Suprapubic skin (tissue), 3 donors: ENCODE results near the gene BNC2.

Experiments
- POLR2AphosphoS5 ChIP-seq, 3 donors: sonication (generic); formaldehyde crosslinking; IDR thresholded peaks; one replicate each; pipeline ENCODE4 v1.6.1; 2017; ENCODE audit warnings: antibody characterized with exemption in 3 of 3
- TF ChIP-seq, protein P1 (sequence below), 2 donors: fragments of 200-600 bp in 1 of 2; fragments of 450-650 bp in 1 of 2; sonication (generic) in 1 of 2; IDR thresholded peaks; one replicate each; pipeline ENCODE4 v1.5.1; 2016 to 2019; ENCODE audit warnings: antibody characterized with exemption in 2 of 2, mild to moderate bottlenecking in 1 of 2, moderate library complexity in 1 of 2

DNA sequence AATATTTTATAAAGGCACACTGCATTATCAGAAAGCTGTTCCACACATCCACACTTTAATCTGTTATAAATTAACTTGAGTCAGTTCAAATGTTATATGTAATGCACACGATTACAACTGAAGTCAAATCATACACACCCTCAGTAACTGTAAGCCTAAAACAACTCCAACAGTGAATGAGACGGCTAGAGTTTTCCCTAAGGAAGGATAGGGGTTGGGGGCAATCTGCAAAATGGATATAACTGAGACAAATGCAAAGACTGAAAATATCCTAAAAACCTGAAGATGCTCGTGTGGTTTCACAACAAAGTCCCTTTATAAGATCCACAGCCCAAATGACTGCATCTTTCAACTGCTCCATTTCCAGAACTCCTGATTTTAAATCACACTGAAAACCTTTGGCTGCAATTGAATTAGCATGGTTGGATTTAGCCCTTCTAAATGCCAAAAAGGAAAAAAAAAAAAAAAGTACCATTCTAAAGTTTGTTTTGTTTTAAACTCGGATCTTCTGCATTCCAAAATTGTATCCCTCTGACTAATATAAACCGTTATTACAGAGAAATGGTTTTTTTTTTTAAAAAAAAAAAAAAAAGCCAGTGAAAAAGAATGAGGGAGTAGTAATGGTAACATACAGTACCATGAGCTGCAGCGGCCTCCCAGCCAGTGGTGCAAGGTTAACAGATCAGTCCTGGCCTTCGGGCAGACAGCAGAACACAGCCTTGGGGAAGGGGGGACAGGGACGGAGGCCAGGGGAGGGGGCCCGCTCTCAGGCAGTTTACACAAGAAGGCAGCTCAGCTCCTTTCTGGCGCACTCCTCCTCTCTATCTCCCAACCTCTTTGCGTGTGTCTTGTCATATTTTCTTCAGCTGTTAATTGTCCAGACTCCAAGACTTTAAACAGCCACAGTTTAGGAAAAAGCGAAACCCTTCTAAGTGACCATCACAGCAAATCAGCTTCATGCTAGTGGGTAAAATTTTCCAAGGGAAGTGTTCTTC, 166.1 kb downstream of the BNC2 start:
- TF ChIP-seq, protein P1, sequence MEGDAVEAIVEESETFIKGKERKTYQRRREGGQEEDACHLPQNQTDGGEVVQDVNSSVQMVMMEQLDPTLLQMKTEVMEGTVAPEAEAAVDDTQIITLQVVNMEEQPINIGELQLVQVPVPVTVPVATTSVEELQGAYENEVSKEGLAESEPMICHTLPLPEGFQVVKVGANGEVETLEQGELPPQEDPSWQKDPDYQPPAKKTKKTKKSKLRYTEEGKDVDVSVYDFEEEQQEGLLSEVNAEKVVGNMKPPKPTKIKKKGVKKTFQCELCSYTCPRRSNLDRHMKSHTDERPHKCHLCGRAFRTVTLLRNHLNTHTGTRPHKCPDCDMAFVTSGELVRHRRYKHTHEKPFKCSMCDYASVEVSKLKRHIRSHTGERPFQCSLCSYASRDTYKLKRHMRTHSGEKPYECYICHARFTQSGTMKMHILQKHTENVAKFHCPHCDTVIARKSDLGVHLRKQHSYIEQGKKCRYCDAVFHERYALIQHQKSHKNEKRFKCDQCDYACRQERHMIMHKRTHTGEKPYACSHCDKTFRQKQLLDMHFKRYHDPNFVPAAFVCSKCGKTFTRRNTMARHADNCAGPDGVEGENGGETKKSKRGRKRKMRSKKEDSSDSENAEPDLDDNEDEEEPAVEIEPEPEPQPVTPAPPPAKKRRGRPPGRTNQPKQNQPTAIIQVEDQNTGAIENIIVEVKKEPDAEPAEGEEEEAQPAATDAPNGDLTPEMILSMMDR (IDR thresholded peaks at IDR 0.05), result no peak
- TF ChIP-seq POLR2AphosphoS5 (IDR thresholded peaks at IDR 0.05), result no peak
